ENCODE data around the gene ZNF841. TPM values are rescaled to one million over a fixed set of nuclear protein-coding genes. Genes with fewer than 3 reads are reported as not detected.
"Not testable (repeated sequence)": the region's sequence is repeated elsewhere in the genome, so short reads cannot be mapped to it uniquely, and the experiment has no call there.

The ZNF841 gene
- total and polyA plus RNA-seq, 12 donors: 9.2 to 34.1 (median 20.4) TPM

GRCh38 chr19:52028027-52028779 is 67.4 kb downstream of the ZNF841 start, which contains the start of gene ZNF614:
TSS of gene ZNF614 (minus strand) at chr19:52028379. CDS start at chr19:52025745, 2,634 bp downstream.
- Histone ChIP-seq H3K4me3 (peak within 1 kb of the TSS; percentile 58 to 93 (median 70)), H3K36me3 (replicated peaks in 1 of 2) (peaks cover 0 to 24% of the 10 kb centered on the region in 2 donors), H3K27me3 (no peaks in the 10 kb centered on the region), H3K4me1 (replicated peaks in 1 of 2) (peaks cover 0 to 15% of the 10 kb centered on the region in 2 donors), H3K27ac (peak within 1 kb of the TSS; percentile 88 to 96 (median 93)), H3K9me3 (replicated peaks in 1 of 3) (peaks cover 0 to 30% (median 6%) of the 10 kb centered on the region in 3 donors)
- intact Hi-C loops (cut with DNase I): no loop called here
- DNase-seq: peak; percentile 88 to 96 (median 90)
- 0% methylated on average over 27 to 53 of the region's 53 CpGs for WGBS, 4 donors
- TF ChIP-seq POLR2A (IDR thresholded peaks at IDR 0.05): peak; percentile 69 to 77
- TF ChIP-seq, protein P1, sequence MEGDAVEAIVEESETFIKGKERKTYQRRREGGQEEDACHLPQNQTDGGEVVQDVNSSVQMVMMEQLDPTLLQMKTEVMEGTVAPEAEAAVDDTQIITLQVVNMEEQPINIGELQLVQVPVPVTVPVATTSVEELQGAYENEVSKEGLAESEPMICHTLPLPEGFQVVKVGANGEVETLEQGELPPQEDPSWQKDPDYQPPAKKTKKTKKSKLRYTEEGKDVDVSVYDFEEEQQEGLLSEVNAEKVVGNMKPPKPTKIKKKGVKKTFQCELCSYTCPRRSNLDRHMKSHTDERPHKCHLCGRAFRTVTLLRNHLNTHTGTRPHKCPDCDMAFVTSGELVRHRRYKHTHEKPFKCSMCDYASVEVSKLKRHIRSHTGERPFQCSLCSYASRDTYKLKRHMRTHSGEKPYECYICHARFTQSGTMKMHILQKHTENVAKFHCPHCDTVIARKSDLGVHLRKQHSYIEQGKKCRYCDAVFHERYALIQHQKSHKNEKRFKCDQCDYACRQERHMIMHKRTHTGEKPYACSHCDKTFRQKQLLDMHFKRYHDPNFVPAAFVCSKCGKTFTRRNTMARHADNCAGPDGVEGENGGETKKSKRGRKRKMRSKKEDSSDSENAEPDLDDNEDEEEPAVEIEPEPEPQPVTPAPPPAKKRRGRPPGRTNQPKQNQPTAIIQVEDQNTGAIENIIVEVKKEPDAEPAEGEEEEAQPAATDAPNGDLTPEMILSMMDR (IDR thresholded peaks at IDR 0.05): no peak

GRCh38 chr19:52026255-52026990 is 69.1 kb downstream of the ZNF841 start:
- intact Hi-C loops (cut with DNase I); H3K27ac ChIP-seq; DNase-seq; H3K27me3 ChIP-seq; H3K4me3 ChIP-seq: not testable (repeated sequence)
- H3K9me3 ChIP-seq (replicated peaks in 1 of 3): peaks cover 0 to 17% (median 5%) of the 10 kb centered on the region in 3 donors
- 92 to 96% (median 93%) methylated on average over 15 of the region's 15 CpGs for WGBS, 4 donors
- peaks cover 0 to 25% of the 10 kb centered on the region in 2 donors for H3K36me3 ChIP-seq (replicated peaks in 1 of 2)
- H3K4me1 ChIP-seq (replicated peaks in 1 of 2): peaks cover 0 to 15% of the 10 kb centered on the region in 2 donors

DNA sequence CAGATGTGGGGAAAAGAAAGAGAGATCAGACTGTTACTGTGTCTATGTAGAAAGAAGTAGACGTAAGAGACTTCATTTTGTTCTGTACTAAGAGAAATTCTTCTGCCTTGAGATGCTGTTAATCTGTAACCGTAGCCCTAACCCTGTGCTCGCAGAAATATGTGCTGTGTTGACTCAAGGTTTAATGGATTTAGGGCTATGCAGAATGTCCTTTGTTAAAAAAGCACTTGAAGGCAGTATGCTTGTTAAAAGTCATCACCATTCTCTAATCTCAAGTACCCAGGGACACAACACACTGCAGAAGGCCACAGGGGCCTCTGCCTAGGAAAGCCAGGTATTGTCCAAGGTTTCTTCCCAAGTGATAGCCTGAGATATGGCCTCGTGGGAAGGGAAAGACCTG is 71.1 kb downstream of the ZNF841 start:
- H3K27me3 ChIP-seq; intact Hi-C loops (cut with DNase I); H3K9me3 ChIP-seq (replicated peaks in 1 of 3); H3K4me3 ChIP-seq; DNase-seq; H3K27ac ChIP-seq: not testable (repeated sequence)
- Histone ChIP-seq H3K4me1 (replicated peaks in 1 of 2) (peaks cover 0 to 15% of the 10 kb centered on the region in 2 donors), H3K36me3 (replicated peaks in 1 of 2) (peaks cover 0 to 30% of the 10 kb centered on the region in 2 donors)
- WGBS, 4 donors: 91 to 97% (median 93%) methylated on average over 4 of the region's 4 CpGs

DNA sequence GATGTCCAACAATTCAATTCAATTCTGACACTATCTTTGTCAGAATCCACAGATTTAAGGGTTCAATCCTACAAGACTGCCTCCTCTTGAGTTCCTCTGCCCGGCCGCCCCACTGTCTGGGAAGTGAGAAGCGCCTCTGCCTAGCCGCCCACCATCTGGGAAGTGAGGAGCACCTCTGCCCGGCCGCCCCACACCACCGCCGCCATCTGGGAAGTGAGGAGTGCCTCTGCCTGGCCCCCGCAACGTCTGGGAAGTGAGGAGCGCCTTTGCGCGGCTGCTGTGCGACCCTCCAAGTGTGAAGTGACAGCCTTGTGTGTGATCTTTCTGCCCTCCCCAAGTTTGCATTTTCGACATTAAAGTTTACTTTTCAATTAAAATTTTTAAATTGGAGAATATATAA is 73.4 kb downstream of the ZNF841 start:
- H3K27ac ChIP-seq: no peak overlapping the region
- WGBS, 4 donors: 92 to 98% (median 96%) methylated on average over 15 of the region's 15 CpGs
- DNase-seq: no peak
- peaks cover 0 to 6% of the 10 kb centered on the region in 2 donors for H3K4me1 ChIP-seq (replicated peaks in 1 of 2)
- TF ChIP-seq, protein P1 (IDR thresholded peaks at IDR 0.05): no peak
- TF ChIP-seq POLR2A (IDR thresholded peaks at IDR 0.05): no peak
- no peak overlapping the region for H3K4me3 ChIP-seq
- H3K36me3 ChIP-seq (replicated peaks in 1 of 2): peaks cover 0 to 44% of the 10 kb centered on the region in 2 donors
- H3K27me3 ChIP-seq: no peaks in the 10 kb centered on the region
- intact Hi-C loops (cut with DNase I): no loop called here
- peaks cover 0 to 21% (median 5%) of the 10 kb centered on the region in 3 donors for H3K9me3 ChIP-seq (replicated peaks in 1 of 3)

GRCh38 chr19:52020506-52020905 is 75.1 kb downstream of the ZNF841 start:
- TF ChIP-seq, protein P1 (IDR thresholded peaks at IDR 0.05): no peak
- no peak for TF ChIP-seq POLR2A (IDR thresholded peaks at IDR 0.05)
- no peak overlapping the region for H3K27ac ChIP-seq
- H3K27me3 ChIP-seq: no peaks in the 10 kb centered on the region
- WGBS, 4 donors: 96 to 100% (median 98%) methylated on average over 4 of the region's 4 CpGs
- DNase-seq: no peak
- H3K4me3 ChIP-seq: no peak overlapping the region
- H3K36me3 ChIP-seq (replicated peaks in 1 of 2): peaks cover 0 to 57% of the 10 kb centered on the region in 2 donors
- H3K9me3 ChIP-seq (replicated peaks in 1 of 3): peaks cover 0 to 33% (median 5%) of the 10 kb centered on the region in 3 donors
- intact Hi-C loops (cut with DNase I): no loop called here
- no peaks in the 10 kb centered on the region for H3K4me1 ChIP-seq (replicated peaks in 1 of 2)

All from adrenal gland (tissue), 12 donors.